Transverse colon (tissue), 4 donors: ENCODE measurements around the gene PPFIA4. TPM values are rescaled to one million over a fixed set of nuclear protein-coding genes. Genes with fewer than 3 reads are reported as not detected.

Experiments
- DNase-seq: peaks from one replicate; pipeline ENCODE4 v3.0.0-alpha.2; 2019
- H3K27ac ChIP-seq, 4 donors: fragments of 200-600 bp; sonication (generic); 2 replicates each; pipeline ENCODE4 v1.5.1; 2016 to 2018; ENCODE audit warnings: inconsistent platforms in 4 of 4
- H3K27me3 ChIP-seq: fragments of 200-600 bp; sonication (generic); 2 replicates; pipeline ENCODE4 v1.5.1; 2017; ENCODE audit warnings: inconsistent platforms
- H3K36me3 ChIP-seq, 4 donors: fragments of 200-600 bp; sonication (generic); 2 replicates each; pipeline ENCODE4 v1.5.1; 2017 to 2019; ENCODE audit warnings: inconsistent platforms in 4 of 4
- H3K4me1 ChIP-seq, 4 donors: fragments of 200-600 bp; sonication (generic); 2 replicates each; pipeline ENCODE4 v1.5.1; 2017 to 2020; ENCODE audit warnings: inconsistent platforms in 4 of 4
- H3K4me3 ChIP-seq, 4 donors: fragments of 200-600 bp; sonication (generic); 1 replicate in 1 of 4; 2 replicates in 3 of 4; pipeline versions ENCODE4 v1.5.1 to v1.6.1; 2017 to 2019; ENCODE audit warnings: inconsistent platforms in 4 of 4
- H3K9me3 ChIP-seq, 2 donors: fragments of 200-600 bp; sonication (generic); 2 replicates each; pipeline ENCODE4 v1.5.1; 2017 to 2019; ENCODE audit warnings: inconsistent platforms in 2 of 2
- CTCF ChIP-seq, 5 experiments: fragments of 200-600 bp in 3 of 5; fragments of 450-650 bp in 2 of 5; sonication (generic) in 3 of 5; IDR thresholded peaks; 1 replicate in 2 of 5; 2 replicates in 3 of 5; pipeline ENCODE4 v1.5.1; 2016 to 2017; ENCODE audit warnings: antibody characterized with exemption in 5 of 5, inconsistent platforms in 3 of 5, mild to moderate bottlenecking in 2 of 5, moderate library complexity in 1 of 5
- EP300 ChIP-seq: sonication (generic); formaldehyde crosslinking; IDR thresholded peaks from one replicate; pipeline ENCODE4 v1.6.1; 2017; ENCODE audit warnings: antibody characterized with exemption, low read depth
- POLR2A ChIP-seq: fragments of 450-650 bp; IDR thresholded peaks from one replicate; pipeline ENCODE4 v1.6.1; 2016; ENCODE audit warnings: antibody characterized with exemption, mild to moderate bottlenecking, moderate library complexity
- POLR2AphosphoS5 ChIP-seq, 3 donors: sonication (generic); formaldehyde crosslinking; IDR thresholded peaks; one replicate each; pipeline ENCODE4 v1.6.1; 2016; ENCODE audit warnings: antibody characterized with exemption in 3 of 3
- WGBS, 2 donors: methylation state at CpG; one replicate each; pipeline ENCODE4 v1.1.5; 2018; ENCODE audit warnings: low coverage in 1 of 2; 5-methylcytosine and 5-hydroxymethylcytosine counted together
- in situ Hi-C, 4 donors: fragments of 200-750 bp; cut with MboI; loops; one replicate each; pipeline versions ENCODE4 v1.15.0 to v1.15.1; 2017; ENCODE audit warnings: low sequenced_read_pairs in 3 of 4, low pct_ligation_motif_present in 1 of 4, low pct_unique_long_range_greater_than_20kb in 1 of 4
- intact Hi-C: fragments of 100-400 bp; cut with DNase I; formaldehyde crosslinking; loops from one replicate; pipeline ENCODE4 v1.15.1; 2023; ENCODE audit warnings: low total_unique reads
- total RNA-seq, 4 donors: library from RNA; depleted of rRNA; stranded (reverse); fragments of >200 nt; gene quantifications; one replicate each; pipeline ENCODE4 v1.1.0, GENCODE V29; 2016

PPFIA4 gene
- total RNA-seq, 4 donors from 2014 or later = 0.41 to 1.1 (median 0.48) TPM; not detected in 1

- Histone ChIP-seq H3K4me1 (peaks cover 6 to 30% (median 10%) of the 10 kb centered on the region in 4 donors), H3K36me3 (no peaks in the 10 kb centered on the region), H3K9me3 (no peaks in the 10 kb centered on the region), H3K27ac (peak overlapping the region in 3 of 4 donors; percentile 22 to 46 (median 30)), H3K4me3 (peak overlapping the region in 2 of 4 donors; percentile 33 to 44), H3K27me3 (peaks cover 50% of the 10 kb centered on the region)
- in situ Hi-C loops (no loop called here), intact Hi-C loops (no loop called here)
- DNase-seq = no peak
- TF ChIP-seq POLR2A = no peak
- WGBS, 2 donors = 25 to 35% methylated on average over 3 to 12 of the region's 12 CpGs
These were observed 100.8 kb downstream of the PPFIA4 start for GRCh38 chr1:203126866-203127665.

- peak; percentile 67 for DNase-seq
- H3K27ac ChIP-seq = peak within 1 kb of the TSS; percentile 10 to 46 (median 26)
- WGBS, 2 donors = 1% methylated on average over 35 of the region's 51 CpGs; no CpG with 5 or more reads in 1 of the 2 donors
- peaks cover 6 to 30% (median 10%) of the 10 kb centered on the region in 4 donors for H3K4me1 ChIP-seq
- no peaks in the 10 kb centered on the region for H3K36me3 ChIP-seq
- intact Hi-C loops = no loop called here
- in situ Hi-C loops = no loop called here
- H3K4me3 ChIP-seq = peak within 1 kb of the TSS; percentile 18 to 44 (median 32)
- H3K27me3 ChIP-seq = peaks cover 50% of the 10 kb centered on the region
- H3K9me3 ChIP-seq = no peaks in the 10 kb centered on the region
- TF ChIP-seq CTCF (IDR thresholded peaks at IDR 0.05) (peak in 1 of 5 experiments; percentile 10), POLR2AphosphoS5 (IDR thresholded peaks at IDR 0.05) (no peak)
These were observed 101.6 kb downstream of the PPFIA4 start, which contains the start of gene ADORA1 for GRCh38 chr1:203127666-203128430. ADORA1 (plus strand) TSS chr1:203127726; CDS start chr1:203128842, 1,116 bp downstream.

GRCh38 chr1:203128431-203128715, 102.1 kb downstream of the PPFIA4 start:
- Histone ChIP-seq H3K36me3 (no peaks in the 10 kb centered on the region), H3K27ac (peak overlapping the region in 2 of 4 donors; percentile 10 to 30), H3K27me3 (peaks cover 45% of the 10 kb centered on the region), H3K9me3 (no peaks in the 10 kb centered on the region), H3K4me3 (peak overlapping the region in 3 of 4 donors; percentile 18 to 44 (median 33)), H3K4me1 (peaks cover 6 to 30% (median 10%) of the 10 kb centered on the region in 4 donors)
- intact Hi-C loops (no loop called here), in situ Hi-C loops (no loop called here)
- 37% methylated on average over 7 of the region's 7 CpGs; no CpG with 5 or more reads in 1 of the 2 donors for WGBS, 2 donors
- DNase-seq = no peak
- no peak for TF ChIP-seq POLR2AphosphoS5 (IDR thresholded peaks at IDR 0.05)
- TF ChIP-seq EP300 = no peak
- no peak for TF ChIP-seq POLR2A
- no peak for TF ChIP-seq CTCF (IDR thresholded peaks at IDR 0.05)

Other genes starting within 250 kb of the PPFIA4 start
- gene KDM5B, start 218.1 kb upstream of the PPFIA4 start, total RNA-seq = 100 to 1,000 TPM in 1 of 4 donors, 10 to 100 TPM in 3; 50.5 to 104 (median 71.7) TPM
- not detected for gene PCAT6, start 215.5 kb upstream of the PPFIA4 start, total RNA-seq
- gene RABIF, start 137.3 kb upstream of the PPFIA4 start, total RNA-seq = 10 to 100 TPM in 1 of 4 donors, 1 to 10 TPM in 2, under 1 TPM in 1; 0.75 to 10.9 (median 4.9) TPM
- gene KLHL12, start 99.3 kb upstream of the PPFIA4 start, total RNA-seq = 10 to 100 TPM; 10.5 to 26.6 (median 19.4) TPM
- gene ADIPOR1, start 68.2 kb upstream of the PPFIA4 start, total RNA-seq = 100 to 1,000 TPM in 1 of 4 donors, 10 to 100 TPM in 3; 19.1 to 103 (median 60.6) TPM
- gene CYB5R1, start 59.2 kb upstream of the PPFIA4 start, total RNA-seq = 10 to 100 TPM in 3 of 4 donors, 1 to 10 TPM in 1; 2.2 to 35.9 (median 26.7) TPM
- gene TMEM183A, start 19.1 kb upstream of the PPFIA4 start, total RNA-seq = 100 to 1,000 TPM; 104 to 253 (median 111) TPM
- gene MYOG, start 59.5 kb downstream of the PPFIA4 start, total RNA-seq = not detected
- 1 to 10 TPM in 2 of 4 donors, not detected in 2; 1.3 to 5.6 TPM for gene ADORA1, start 101.2 kb downstream of the PPFIA4 start, total RNA-seq
- gene MYBPH, start 149.3 kb downstream of the PPFIA4 start, total RNA-seq = not detected
- gene CHI3L1, start 160.2 kb downstream of the PPFIA4 start, total RNA-seq = 10 to 100 TPM in 1 of 4 donors, 1 to 10 TPM in 1, not detected in 2; 2.9 to 23.2 TPM
- gene CHIT1, start 203.2 kb downstream of the PPFIA4 start, total RNA-seq = under 1 TPM in 1 of 4 donors, not detected in 3; 0.79 TPM